PFSK-1 (cell line): ENCODE results near the gene LEP.

ENCODE experiments used
- POLR2AphosphoS5 ChIP-seq: IDR thresholded peaks from 2 replicates; pipeline ENCODE4 v1.6.1; 2012; ENCODE audit warnings: low read depth, mild to moderate bottlenecking, control low read depth, low read length, moderate library complexity
- SIN3A ChIP-seq: IDR thresholded peaks from 2 replicates; pipeline ENCODE4 v1.6.1; 2012; ENCODE audit warnings: mild to moderate bottlenecking, low read length, moderate library complexity, borderline replicate concordance; ENCODE audit not compliant: insufficient read depth
- TAF1 ChIP-seq: IDR thresholded peaks from 2 replicates; pipeline ENCODE4 v1.6.1; 2012; ENCODE audit warnings: low read length, control low read depth, borderline replicate concordance; ENCODE audit not compliant: insufficient read depth
- TF ChIP-seq, protein P1 (sequence below), 2 experiments: IDR thresholded peaks; 2 replicates each; pipeline versions ENCODE4 v1.6.1 to v1.8.0; 2011 to 2012; ENCODE audit warnings: low read depth in 2 of 2, low read length in 2 of 2, control low read depth in 1 of 2, inconsistent platforms in 1 of 2, mild to moderate bottlenecking in 1 of 2, moderate library complexity in 1 of 2; ENCODE audit not compliant: insufficient read depth in 1 of 2

GRCh38 chr7:128211626-128212025, 29.5 kb upstream of the LEP start:
- TF ChIP-seq POLR2AphosphoS5 (no peak), TAF1 (no peak), SIN3A (no peak)
- TF ChIP-seq, protein P1, sequence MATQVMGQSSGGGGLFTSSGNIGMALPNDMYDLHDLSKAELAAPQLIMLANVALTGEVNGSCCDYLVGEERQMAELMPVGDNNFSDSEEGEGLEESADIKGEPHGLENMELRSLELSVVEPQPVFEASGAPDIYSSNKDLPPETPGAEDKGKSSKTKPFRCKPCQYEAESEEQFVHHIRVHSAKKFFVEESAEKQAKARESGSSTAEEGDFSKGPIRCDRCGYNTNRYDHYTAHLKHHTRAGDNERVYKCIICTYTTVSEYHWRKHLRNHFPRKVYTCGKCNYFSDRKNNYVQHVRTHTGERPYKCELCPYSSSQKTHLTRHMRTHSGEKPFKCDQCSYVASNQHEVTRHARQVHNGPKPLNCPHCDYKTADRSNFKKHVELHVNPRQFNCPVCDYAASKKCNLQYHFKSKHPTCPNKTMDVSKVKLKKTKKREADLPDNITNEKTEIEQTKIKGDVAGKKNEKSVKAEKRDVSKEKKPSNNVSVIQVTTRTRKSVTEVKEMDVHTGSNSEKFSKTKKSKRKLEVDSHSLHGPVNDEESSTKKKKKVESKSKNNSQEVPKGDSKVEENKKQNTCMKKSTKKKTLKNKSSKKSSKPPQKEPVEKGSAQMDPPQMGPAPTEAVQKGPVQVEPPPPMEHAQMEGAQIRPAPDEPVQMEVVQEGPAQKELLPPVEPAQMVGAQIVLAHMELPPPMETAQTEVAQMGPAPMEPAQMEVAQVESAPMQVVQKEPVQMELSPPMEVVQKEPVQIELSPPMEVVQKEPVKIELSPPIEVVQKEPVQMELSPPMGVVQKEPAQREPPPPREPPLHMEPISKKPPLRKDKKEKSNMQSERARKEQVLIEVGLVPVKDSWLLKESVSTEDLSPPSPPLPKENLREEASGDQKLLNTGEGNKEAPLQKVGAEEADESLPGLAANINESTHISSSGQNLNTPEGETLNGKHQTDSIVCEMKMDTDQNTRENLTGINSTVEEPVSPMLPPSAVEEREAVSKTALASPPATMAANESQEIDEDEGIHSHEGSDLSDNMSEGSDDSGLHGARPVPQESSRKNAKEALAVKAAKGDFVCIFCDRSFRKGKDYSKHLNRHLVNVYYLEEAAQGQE (IDR thresholded peaks at IDR 0.05; ENCODE audit: insufficient read depth in 1 of 2, low read depth in 2 of 2, low read length in 2 of 2): no peak
